GM12878 (cell line): Measurements from ENCODE around the gene DSTN. TPM values are rescaled to one million over a fixed set of nuclear protein-coding genes. Genes with fewer than 3 reads are reported as not detected.

Source experiments
- ATAC-seq: fragments of 200-7000 bp; cut with Tn5 transposase; 3 replicates; pipeline ENCODE4 v1.9.1; 2020; ENCODE audit warnings: mild to moderate bottlenecking, moderate library complexity
- BruUV-seq: library from RNA; stranded (reverse); fragments of 400-500 nt; replicated peaks from 2 replicates; lab custom pipeline; 2021; lab: Mats Ljungman, UMichigan
- CTCF ChIA-PET: fragments of 300-600 bp; sonication (Branson Sonifier 250); formaldehyde crosslinking; extraction: SDS; loops from one replicate; lab custom pipeline; 2021; ENCODE audit warnings: inconsistent platforms; lab: Yijun Ruan, JAX
- POLR2A ChIA-PET: fragments of 350-600 bp; formaldehyde crosslinking; extraction: SDS; loops from one replicate; lab custom pipeline; 2021; ENCODE audit warnings: inconsistent platforms; lab: Charles Lee
- RAD21 ChIA-PET: fragments of 300-600 bp; sonication (Branson Sonifier 250); formaldehyde crosslinking; loops from one replicate; lab custom pipeline; 2023; ENCODE audit warnings: antibody characterized with exemption; ENCODE audit not compliant: unreplicated experiment; lab: Charles Lee
- SMC1A ChIA-PET: fragments of 300-600 bp; sonication (Branson Sonifier 250); formaldehyde crosslinking; loops from one replicate; lab custom pipeline; 2023; ENCODE audit not compliant: unreplicated experiment, uncharacterized antibody; lab: Charles Lee
- DNase-seq: peaks from one replicate; pipeline ENCODE4 v3.0.0-alpha.2; 2011; ENCODE audit warnings: low read depth, low spot score
- FAIRE-seq: peaks from 3 replicates; lab custom pipeline; 2011; peaks lifted over from hg19 to GRCh38; lab: Jason Lieb, UNC
- H2AFZ ChIP-seq: 2 replicates; pipeline ENCODE4 v1.6.0; 2011; ENCODE audit warnings: low read depth, low read length, control low read depth; ENCODE audit not compliant: control insufficient read depth
- H3K27ac ChIP-seq: 2 replicates; pipeline ENCODE4 v1.5.1; 2011; ENCODE audit warnings: control low read depth; ENCODE audit not compliant: control insufficient read depth, insufficient read depth
- H3K27me3 ChIP-seq, 2 experiments: replicated peaks in 1 of 2; 2 replicates each; pipeline versions ENCODE4 v1.6.0 to v1.6.1; 2011; ENCODE audit warnings: low read length in 1 of 2; ENCODE audit not compliant: control insufficient read depth in 2 of 2, insufficient read depth in 2 of 2
- H3K36me3 ChIP-seq, 2 experiments: 2 replicates each; pipeline ENCODE4 v1.5.1; 2011; ENCODE audit warnings: low read length in 1 of 2; ENCODE audit not compliant: control insufficient read depth in 2 of 2, insufficient read depth in 2 of 2
- H3K4me1 ChIP-seq: 2 replicates; pipeline ENCODE4 v1.6.1; 2011; ENCODE audit warnings: mild to moderate bottlenecking, low read length, moderate library complexity, mixed read lengths; ENCODE audit not compliant: control insufficient read depth, insufficient read depth
- H3K4me2 ChIP-seq: 2 replicates; pipeline ENCODE4 v1.6.0; 2011; ENCODE audit warnings: control low read depth; ENCODE audit not compliant: control insufficient read depth, insufficient read depth
- H3K4me3 ChIP-seq: fragments of 200-600 bp; sonication (generic); 2 replicates; pipeline ENCODE4 v1.5.1; 2016
- H3K79me2 ChIP-seq: 2 replicates; pipeline ENCODE4 v1.6.0; 2011; ENCODE audit warnings: low read length; ENCODE audit not compliant: control insufficient read depth, insufficient read depth
- H3K9ac ChIP-seq: 2 replicates; pipeline ENCODE4 v1.8.0; 2011; ENCODE audit warnings: low read length, control low read depth, mixed read lengths; ENCODE audit not compliant: control insufficient read depth, insufficient read depth
- H3K9me3 ChIP-seq: replicated peaks from 3 replicates; pipeline ENCODE4 v1.5.1; 2011; ENCODE audit warnings: mild to moderate bottlenecking, low read length; ENCODE audit not compliant: control insufficient read depth, insufficient read depth
- H4K20me1 ChIP-seq: 2 replicates; pipeline ENCODE4 v1.6.0; 2011; ENCODE audit not compliant: control insufficient read depth, insufficient read depth
- ATF3 ChIP-seq: IDR thresholded peaks from 2 replicates; pipeline ENCODE4 v1.6.1; 2011; ENCODE audit warnings: low read depth, mild to moderate bottlenecking, low read length, moderate library complexity, borderline replicate concordance; ENCODE audit errors: extremely low read depth
- BCL3 ChIP-seq: IDR thresholded peaks from 2 replicates; pipeline ENCODE4 v1.6.1; 2011; ENCODE audit warnings: borderline replicate concordance, low read depth, mild to moderate bottlenecking, moderate library complexity, low read length; ENCODE audit not compliant: insufficient read depth, poor library complexity, severe bottlenecking
- BCLAF1 ChIP-seq: fragments of 450-650 bp; IDR thresholded peaks from 2 replicates; pipeline ENCODE4 v1.6.1; 2017; ENCODE audit warnings: antibody characterized with exemption, mild to moderate bottlenecking, moderate library complexity
- CHD1 ChIP-seq: IDR thresholded peaks from 2 replicates; pipeline ENCODE4 v1.6.1; 2012; ENCODE audit warnings: low read depth, low read length, improper control_type of control experiment
- LARP7 ChIP-seq: fragments of 450-650 bp; IDR thresholded peaks from 2 replicates; pipeline ENCODE4 v1.6.1; 2017; ENCODE audit warnings: mild to moderate bottlenecking
- NBN ChIP-seq: fragments of 450-650 bp; IDR thresholded peaks from 2 replicates; pipeline ENCODE4 v1.6.1; 2016
- STAT1 ChIP-seq: fragments of 450-650 bp; conservative IDR thresholded peaks from 2 replicates; pipeline ENCODE4 v1.6.1; 2014; ENCODE audit warnings: antibody characterized with exemption, mild to moderate bottlenecking
- TAF1 ChIP-seq: IDR thresholded peaks from 2 replicates; pipeline ENCODE4 v1.6.1; 2011; ENCODE audit warnings: mild to moderate bottlenecking, low read depth, low read length, borderline replicate concordance
- WGBS: methylation state at CpG from one replicate; pipeline ENCODE4 v1.1.6; 2016; ENCODE audit warnings: low lambda C conversion rate; ENCODE audit not compliant: insufficient replicate concordance, insufficient coverage; ENCODE audit errors: missing lambda C conversion rate; 5-methylcytosine and 5-hydroxymethylcytosine counted together
- in situ Hi-C: fragments of 300-500 bp; cut with MboI; formaldehyde crosslinking; loops from 9 replicates; pipeline ENCODE4 v1.14.3; 2018; ENCODE audit warnings: mixed read lengths
- intact Hi-C: fragments of 100-400 bp; cut with micrococcal nuclease; formaldehyde crosslinking; loops from one replicate; pipeline ENCODE4 v1.14.2; 2022; ENCODE audit not compliant: unreplicated experiment
- polyA plus RNA-seq, 11 experiments: library from polyadenylated mRNA; depleted of rRNA in 4 of 11; unstranded in 6 of 11; stranded (reverse) in 5 of 11; fragments of >200 nt; fragmentation: Nextera tagmentation in 4 of 11; fragmentation: Illumina TruSeq in 1 of 11; extraction: Ambion mirVana in 4 of 11; extraction: Trizol in 1 of 11; gene quantifications; 1 replicate in 1 of 11; 2 replicates in 10 of 11; pipeline versions ENCODE4 v1.2.1 to v1.2.3, GENCODE V29; 2011 to 2016; ENCODE audit warnings: inconsistent platforms in 2 of 11, missing spikeins in 2 of 11, low read depth in 1 of 11
- total RNA-seq, 4 experiments: library from RNA; depleted of rRNA in 3 of 4; stranded (reverse); fragments of >200 nt in 3 of 4; fragmentation: Illumina TruSeq in 1 of 4; extraction: Trizol in 1 of 4; gene quantifications; 2 replicates each; pipeline versions ENCODE4 v1.2.1 to v1.2.3, GENCODE V29; 2013 to 2021

Gene DSTN
- total and polyA plus RNA-seq, 10 of the 15 experiments (the other 5 are each of a cell fraction or from before 2014, with no cell fraction given) = 26.7 to 137 (median 40.8) TPM

- in situ Hi-C loops (no loop called here), intact Hi-C loops (no loop called here)
- ChIA-PET POLR2A (no interaction called here), RAD21 (no interaction called here), CTCF (interaction anchor here (0.6 kb wide), 1 partner anchor 135 kb away, joined by 3 read pairs; no protein-coding TSS in a partner anchor), SMC1A (no interaction called here)
- Histone ChIP-seq H4K20me1 (no peaks in the 10 kb centered on the region), H3K79me2 (no peaks in the 10 kb centered on the region; the same call in 1 of the 2 replicates), H3K4me2 (no peak overlapping the region), H3K27ac (no peak overlapping the region), H3K4me1 (no peaks in the 10 kb centered on the region; the same call in 1 of the 2 replicates), H3K9ac (no peak overlapping the region), H3K4me3 (no peak overlapping the region), H3K9me3 (no peaks in the 10 kb centered on the region), H3K36me3 (peaks cover 8 to 16% of the 10 kb centered on the region in 2 experiments), H3K27me3 (no peaks in the 10 kb centered on the region), H2AFZ (no peak overlapping the region)
- ATAC-seq (no peak), DNase-seq (no peak), FAIRE-seq (no peak)
- BruUV-seq = no TSS peak
- 97% methylated on average over 12 of the region's 12 CpGs for WGBS
- no peak for TF ChIP-seq TAF1
- TF ChIP-seq STAT1 = no peak
- TF ChIP-seq ATF3 = no peak
- no peak for TF ChIP-seq BCLAF1
- TF ChIP-seq CHD1 = no peak
- no peak for TF ChIP-seq BCL3
- no peak for TF ChIP-seq LARP7
- TF ChIP-seq NBN = no peak
Observed at GRCh38 chr20:17640146-17640874, 70.4 kb downstream of the DSTN start.
